Activated naive CD8-positive, alpha-beta T cell (primary cell): ENCODE data around the gene SLC4A5.
"Not testable (repeated sequence)": the region's sequence is repeated elsewhere in the genome, so short reads cannot be mapped to it uniquely, and the experiment has no call there.

Experiments used
- H3K27ac Mint-ChIP-seq: one replicate; pipeline ENCODE4 v1.8.0; 2021; ENCODE audit warnings: mixed read lengths
- H3K27me3 Mint-ChIP-seq: one replicate; pipeline ENCODE4 v1.8.0; 2021; ENCODE audit warnings: mixed read lengths
- H3K36me3 Mint-ChIP-seq: one replicate; pipeline ENCODE4 v1.8.0; 2021; ENCODE audit warnings: mixed read lengths
- H3K4me1 Mint-ChIP-seq: one replicate; pipeline ENCODE4 v1.8.0; 2021; ENCODE audit warnings: low read depth, mixed read lengths
- H3K4me3 Mint-ChIP-seq: one replicate; pipeline ENCODE4 v1.8.0; 2021; ENCODE audit warnings: mild to moderate bottlenecking, mixed read lengths
- H3K9me3 Mint-ChIP-seq: one replicate; pipeline ENCODE4 v1.8.0; 2021; ENCODE audit warnings: low read depth, mixed read lengths

The SLC4A5 gene

DNA sequence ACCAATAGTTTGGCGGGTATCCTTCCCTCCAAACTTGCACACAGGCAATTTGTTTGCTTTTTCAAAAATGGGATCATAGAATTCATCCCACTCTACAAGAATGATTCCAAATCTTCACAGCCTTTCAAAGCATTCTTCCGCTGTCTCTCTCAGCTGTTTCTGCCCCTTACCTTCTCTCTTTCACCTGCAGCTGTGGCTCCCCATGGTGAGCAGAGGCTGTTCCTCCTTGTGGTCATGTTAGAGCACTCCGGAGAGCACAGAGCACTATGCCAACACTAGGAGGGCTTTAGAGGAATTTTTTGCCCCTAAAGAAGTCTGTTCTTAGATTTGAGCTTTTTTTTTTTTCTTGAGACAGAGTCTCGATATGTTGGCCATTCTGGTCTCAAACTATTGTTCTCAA, 114.4 kb downstream of the SLC4A5 start:
- Mint-ChIP-seq H3K4me3 (no peak overlapping the region), H3K27ac (no peak overlapping the region), H3K9me3 (no peaks in the 10 kb centered on the region), H3K4me1 (no peaks in the 10 kb centered on the region), H3K36me3 (no peaks in the 10 kb centered on the region), H3K27me3 (no peaks in the 10 kb centered on the region)

DNA sequence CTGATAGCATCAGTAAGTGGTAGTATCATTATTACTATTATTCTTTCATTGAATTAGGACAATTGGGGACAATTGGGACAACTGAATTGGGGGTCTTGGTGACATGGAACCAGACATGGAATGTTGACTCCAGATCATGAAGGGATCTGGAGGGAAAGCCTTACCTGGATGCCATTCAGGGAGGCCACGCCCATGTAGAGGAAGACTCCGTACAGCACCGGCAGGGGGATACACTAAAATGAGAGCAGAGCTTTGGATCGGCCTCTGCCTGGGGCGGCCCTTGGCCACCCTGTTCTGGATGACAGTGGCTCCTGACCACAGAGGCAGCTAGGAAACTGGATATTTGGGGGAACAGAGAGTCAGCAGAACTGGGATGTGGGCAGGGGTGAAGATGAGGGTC, 115.6 kb downstream of the SLC4A5 start:
- Mint-ChIP-seq H3K9me3 (no peaks in the 10 kb centered on the region), H3K27ac (no peak overlapping the region), H3K4me1 (no peaks in the 10 kb centered on the region), H3K4me3 (no peak overlapping the region), H3K36me3 (no peaks in the 10 kb centered on the region), H3K27me3 (no peaks in the 10 kb centered on the region)

DNA sequence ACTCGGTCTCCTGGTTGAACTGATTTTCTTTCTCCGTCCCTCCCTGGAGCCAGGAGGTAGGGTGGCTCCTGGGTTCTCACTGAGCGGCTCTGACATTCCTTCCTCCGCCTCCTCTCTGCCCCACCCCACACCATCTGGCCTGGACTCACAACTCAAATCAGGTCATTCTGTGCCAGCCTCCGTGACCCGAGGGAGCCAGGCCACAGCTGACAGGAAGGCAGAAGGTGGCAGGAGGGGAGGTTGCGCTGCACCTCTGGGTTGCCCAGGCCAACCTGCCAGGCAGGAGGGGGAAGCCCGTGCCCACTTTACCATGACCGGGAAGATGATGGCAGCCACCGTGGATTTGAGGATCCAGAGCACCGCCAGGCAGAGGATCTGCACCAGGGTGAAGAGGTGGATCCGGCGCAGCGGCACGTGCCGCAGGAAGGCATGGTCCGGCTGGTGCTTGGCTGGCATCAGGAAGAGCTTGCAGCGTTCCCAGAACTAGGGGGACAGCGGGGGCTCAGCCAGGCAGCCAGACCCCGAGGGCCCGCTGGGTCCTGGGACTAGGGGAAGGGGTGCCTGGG, 116.5 kb downstream of the SLC4A5 start:
- no peak overlapping the region for H3K27ac Mint-ChIP-seq
- no peaks in the 10 kb centered on the region for H3K36me3 Mint-ChIP-seq
- no peak overlapping the region for H3K4me3 Mint-ChIP-seq
- H3K4me1 Mint-ChIP-seq: no peaks in the 10 kb centered on the region
- no peaks in the 10 kb centered on the region for H3K9me3 Mint-ChIP-seq
- H3K27me3 Mint-ChIP-seq: no peaks in the 10 kb centered on the region

DNA sequence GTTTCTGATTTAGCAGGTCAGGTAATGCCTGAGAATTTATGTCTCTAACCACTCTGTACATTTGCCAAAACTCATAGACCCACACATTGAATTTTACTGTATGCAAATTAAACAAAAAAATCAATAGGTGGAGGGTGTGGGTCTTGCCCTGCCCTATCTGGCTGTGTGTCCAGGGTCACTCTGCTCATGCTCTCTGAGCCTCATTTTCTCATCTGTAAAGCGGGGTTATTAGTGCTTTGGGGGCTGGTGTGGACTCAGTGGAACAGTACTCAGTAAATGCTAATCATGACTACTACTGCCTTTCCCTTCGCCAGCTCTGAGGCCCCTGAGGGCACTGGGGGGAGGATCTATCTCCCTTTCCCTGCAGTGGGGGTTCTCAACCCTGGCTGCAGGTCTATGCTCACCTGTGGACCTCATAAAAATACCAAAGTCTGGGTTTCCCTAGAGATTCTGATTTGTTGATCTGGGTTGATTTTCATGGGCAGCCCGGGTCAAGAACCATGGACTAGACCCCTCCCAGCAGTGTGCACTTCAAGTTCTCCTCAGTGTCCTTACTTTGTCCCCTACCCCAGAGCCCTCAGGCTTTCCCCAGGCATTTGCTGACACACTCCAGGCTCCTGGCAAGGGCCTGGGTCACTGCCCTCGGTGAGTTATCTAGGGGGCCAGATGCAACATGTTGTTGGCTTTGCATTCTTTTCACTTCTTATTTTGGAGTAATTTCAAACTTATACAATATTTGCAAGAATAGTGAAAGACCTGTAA, 117.3 kb downstream of the SLC4A5 start:
- H3K9me3 Mint-ChIP-seq: no peaks in the 10 kb centered on the region
- no peak overlapping the region for H3K4me3 Mint-ChIP-seq
- H3K4me1 Mint-ChIP-seq: no peaks in the 10 kb centered on the region
- peaks cover 3% of the 10 kb centered on the region for H3K36me3 Mint-ChIP-seq
- peak overlapping the region; percentile 16 for H3K27ac Mint-ChIP-seq
- no peaks in the 10 kb centered on the region for H3K27me3 Mint-ChIP-seq

DNA sequence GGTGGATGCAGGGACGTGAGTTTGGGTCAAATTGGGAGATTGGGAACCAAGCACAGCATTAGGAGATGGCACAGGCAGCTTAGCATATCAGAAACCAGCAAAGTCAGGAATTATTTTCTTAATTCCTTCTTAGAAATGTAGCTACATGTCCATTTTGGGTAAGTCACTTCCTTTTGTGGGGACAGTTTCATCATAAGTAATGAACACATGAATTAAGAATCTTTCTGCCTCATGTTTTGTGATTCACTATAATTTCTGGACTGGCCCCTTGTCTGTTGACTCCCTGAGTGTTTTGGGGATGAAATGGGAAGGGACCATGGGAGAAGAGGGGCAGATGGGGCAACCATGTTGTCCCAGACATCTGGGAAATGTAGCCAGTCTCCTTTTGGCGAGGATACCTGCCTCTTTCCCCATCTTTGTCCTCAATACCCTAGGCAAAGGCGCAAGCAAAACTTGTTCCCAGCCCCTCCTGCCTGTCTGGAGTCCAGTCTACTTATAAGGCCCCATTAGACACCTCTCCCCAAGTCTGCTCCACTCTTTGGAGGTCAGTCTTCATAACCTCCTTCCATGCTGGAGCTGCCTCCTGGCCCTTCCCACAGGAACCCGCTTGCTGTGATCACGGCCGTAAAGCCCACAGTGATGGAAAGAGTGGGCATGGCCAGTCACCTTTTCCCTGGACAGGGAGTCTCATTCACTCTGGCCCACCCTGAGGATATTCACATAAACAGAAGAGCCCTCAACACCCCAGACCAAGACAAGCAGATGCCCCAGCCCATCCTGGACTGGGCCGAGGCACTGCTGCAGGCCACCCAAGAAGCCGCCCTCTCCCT, 119.1 kb downstream of the SLC4A5 start:
- H3K27ac Mint-ChIP-seq: no peak overlapping the region
- H3K4me3 Mint-ChIP-seq: no peak overlapping the region
- H3K4me1 Mint-ChIP-seq: no peaks in the 10 kb centered on the region
- no peaks in the 10 kb centered on the region for H3K27me3 Mint-ChIP-seq
- H3K9me3 Mint-ChIP-seq: no peaks in the 10 kb centered on the region
- peaks cover 4% of the 10 kb centered on the region for H3K36me3 Mint-ChIP-seq

DNA sequence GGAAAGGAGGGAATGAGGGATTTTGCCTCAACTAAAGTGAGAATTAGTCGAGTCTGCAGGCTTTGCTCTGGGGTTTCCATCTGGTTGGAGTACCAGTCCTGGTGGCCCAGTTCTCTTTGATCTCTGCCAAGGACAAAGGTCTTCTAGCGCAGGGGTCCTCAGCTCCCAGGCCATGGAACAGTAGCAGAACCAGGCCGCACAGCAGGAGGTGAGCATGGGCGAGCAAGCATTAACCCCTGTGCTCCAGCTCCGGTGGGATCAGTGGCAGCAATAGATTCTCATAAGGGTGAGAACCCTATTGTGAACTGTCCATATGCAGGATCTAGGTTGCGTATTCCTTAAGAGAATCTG, 120.9 kb downstream of the SLC4A5 start:
- Mint-ChIP-seq H3K27ac (no peak overlapping the region), H3K4me3 (no peak overlapping the region), H3K4me1 (no peaks in the 10 kb centered on the region), H3K9me3 (no peaks in the 10 kb centered on the region), H3K27me3 (no peaks in the 10 kb centered on the region), H3K36me3 (peaks cover 4% of the 10 kb centered on the region)

DNA sequence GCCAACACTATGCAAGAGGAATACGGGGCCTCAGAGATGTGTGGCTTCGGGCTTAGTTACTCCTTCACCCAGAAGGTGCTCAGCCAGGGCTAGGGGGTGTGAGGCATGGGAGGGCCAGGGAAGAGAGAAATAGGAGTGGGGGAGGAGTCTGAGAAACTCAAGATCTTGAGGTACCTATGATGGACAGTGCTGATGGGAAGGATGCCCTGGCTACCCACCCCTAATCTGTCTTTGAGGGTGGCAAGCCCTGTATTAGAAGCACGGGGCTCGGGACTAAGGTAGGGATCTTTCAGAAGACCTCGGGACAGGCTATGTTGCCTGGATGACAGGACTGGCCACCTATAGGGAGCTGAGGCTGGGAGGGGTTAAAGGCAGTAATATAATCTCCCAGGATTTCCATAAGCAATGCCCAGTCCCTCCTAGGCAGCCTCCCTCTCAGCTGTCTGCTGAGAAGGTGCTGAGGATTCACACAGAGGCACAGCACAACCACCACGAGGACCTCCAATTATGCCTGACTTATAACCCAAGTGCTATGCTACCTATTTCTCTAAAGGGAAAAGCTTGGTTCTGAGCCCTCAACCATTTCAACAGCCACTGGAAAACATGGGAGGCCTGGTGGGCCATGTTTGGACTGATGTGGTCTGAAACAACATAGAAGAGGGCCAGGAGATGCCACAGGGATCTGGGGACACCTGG, 121.5 kb downstream of the SLC4A5 start:
- H3K27ac Mint-ChIP-seq: no peak overlapping the region

DNA sequence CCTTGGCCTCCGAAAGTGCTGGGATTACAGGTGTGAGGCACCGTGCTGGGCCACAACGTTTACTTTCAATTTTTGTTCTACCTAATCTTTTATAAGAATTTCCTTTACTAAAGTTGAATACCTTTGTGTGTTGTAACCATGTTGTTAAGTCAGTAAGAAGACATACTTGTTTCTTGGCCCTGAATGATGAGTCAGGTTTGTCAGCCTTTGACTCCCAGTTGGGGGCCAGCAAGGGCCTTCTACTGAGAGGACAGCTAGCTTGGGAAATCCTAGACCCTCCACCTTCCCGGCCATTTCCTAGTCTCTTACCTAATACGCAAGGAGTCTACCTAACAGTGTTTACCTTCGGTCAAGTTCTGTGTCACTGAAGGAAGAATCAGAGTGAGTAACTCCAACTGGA, 122.1 kb downstream of the SLC4A5 start:
- Mint-ChIP-seq H3K4me3 (no peak overlapping the region), H3K27ac (no peak overlapping the region), H3K27me3 (no peaks in the 10 kb centered on the region), H3K9me3 (no peaks in the 10 kb centered on the region), H3K4me1 (no peaks in the 10 kb centered on the region), H3K36me3 (peaks cover 4% of the 10 kb centered on the region)

More for the DNA sequence above, 121.5 kb downstream of the SLC4A5 start:
- Mint-ChIP-seq H3K36me3 (peaks cover 4% of the 10 kb centered on the region), H3K4me1 (no peaks in the 10 kb centered on the region), H3K9me3 (no peaks in the 10 kb centered on the region), H3K4me3 (no peak overlapping the region), H3K27me3 (no peaks in the 10 kb centered on the region)

DNA sequence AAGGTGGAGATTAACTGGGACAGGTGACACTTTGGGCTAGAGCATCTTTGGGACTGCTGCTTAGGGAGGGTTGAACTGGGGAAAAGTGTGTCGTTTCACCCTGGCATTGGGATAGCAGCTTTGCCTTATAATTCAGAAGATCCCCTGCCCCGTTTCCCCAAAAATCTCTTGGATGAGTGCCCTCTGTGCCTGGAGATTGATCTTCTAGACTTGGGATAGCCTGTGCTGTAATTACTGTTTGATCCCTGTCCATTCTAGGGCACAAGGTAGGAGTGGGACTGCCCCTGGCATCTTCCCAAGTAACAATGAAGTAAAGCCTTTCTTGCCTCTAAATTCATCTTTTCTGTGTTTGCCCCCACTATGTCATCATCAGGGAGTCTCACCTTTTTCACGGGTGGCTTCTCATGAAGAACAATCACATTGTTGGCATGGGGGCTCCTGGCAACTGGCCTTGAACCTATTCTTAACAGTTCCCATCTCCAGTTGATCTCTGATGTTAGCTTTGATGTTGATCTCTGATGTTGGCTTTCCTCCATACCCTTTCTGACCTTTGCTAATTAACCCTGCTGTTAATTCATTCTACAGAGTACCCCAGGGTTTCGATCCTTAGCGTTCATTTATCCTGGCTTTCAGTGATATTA, 123.2 kb downstream of the SLC4A5 start:
- H3K36me3 Mint-ChIP-seq: peaks cover 7% of the 10 kb centered on the region

DNA sequence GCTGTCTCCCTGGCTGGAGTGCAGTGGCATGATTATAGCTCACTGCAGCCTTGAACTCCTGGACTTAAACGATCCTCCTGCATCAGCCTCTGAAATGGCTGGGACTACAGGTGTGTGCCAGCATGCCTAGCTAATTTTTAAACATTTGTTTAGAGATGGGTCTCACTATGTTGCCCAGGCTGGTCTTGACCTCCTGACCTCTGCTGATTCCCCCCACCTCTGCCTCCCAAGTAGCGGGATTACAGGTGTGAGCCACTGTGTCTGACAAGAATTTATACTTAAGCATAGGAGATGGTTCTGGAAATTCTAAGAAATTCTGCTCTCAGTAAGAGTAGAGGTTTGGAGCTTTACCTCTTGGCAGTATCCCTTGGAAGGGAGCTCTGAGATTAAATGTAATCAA, 126.6 kb downstream of the SLC4A5 start:
- no peaks in the 10 kb centered on the region for H3K9me3 Mint-ChIP-seq
- H3K36me3 Mint-ChIP-seq: peaks cover 8% of the 10 kb centered on the region
- H3K27ac Mint-ChIP-seq: no peak overlapping the region
- no peak overlapping the region for H3K4me3 Mint-ChIP-seq
- H3K27me3 Mint-ChIP-seq: no peaks in the 10 kb centered on the region
- no peaks in the 10 kb centered on the region for H3K4me1 Mint-ChIP-seq

More for the DNA sequence above, 123.2 kb downstream of the SLC4A5 start:
- Mint-ChIP-seq H3K4me3 (no peak overlapping the region), H3K4me1 (no peaks in the 10 kb centered on the region), H3K9me3 (no peaks in the 10 kb centered on the region), H3K27ac (no peak overlapping the region), H3K27me3 (no peaks in the 10 kb centered on the region)

DNA sequence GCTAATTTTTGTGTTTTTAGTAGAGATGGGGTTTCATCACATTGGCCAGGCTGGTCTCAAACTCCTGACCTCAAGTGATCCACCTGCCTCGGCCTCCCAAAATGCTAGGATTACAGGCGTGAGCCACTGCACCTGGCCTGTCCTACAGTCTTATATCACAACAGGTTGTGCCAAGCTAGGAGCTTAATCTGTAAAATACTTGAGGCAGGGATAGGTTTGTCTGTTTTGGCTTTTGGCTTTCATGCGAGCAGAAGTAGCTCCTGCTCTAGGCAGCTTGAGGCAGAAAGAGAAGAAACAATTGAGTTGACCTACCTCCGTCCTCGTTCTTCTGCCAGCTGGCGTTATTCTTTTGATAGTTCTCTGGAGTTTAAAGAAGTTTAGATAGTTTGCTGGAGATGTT, 127.4 kb downstream of the SLC4A5 start:
- H3K4me1 Mint-ChIP-seq, H3K27me3 Mint-ChIP-seq, H3K4me3 Mint-ChIP-seq, H3K27ac Mint-ChIP-seq, H3K36me3 Mint-ChIP-seq, H3K9me3 Mint-ChIP-seq: not testable (repeated sequence)

DNA sequence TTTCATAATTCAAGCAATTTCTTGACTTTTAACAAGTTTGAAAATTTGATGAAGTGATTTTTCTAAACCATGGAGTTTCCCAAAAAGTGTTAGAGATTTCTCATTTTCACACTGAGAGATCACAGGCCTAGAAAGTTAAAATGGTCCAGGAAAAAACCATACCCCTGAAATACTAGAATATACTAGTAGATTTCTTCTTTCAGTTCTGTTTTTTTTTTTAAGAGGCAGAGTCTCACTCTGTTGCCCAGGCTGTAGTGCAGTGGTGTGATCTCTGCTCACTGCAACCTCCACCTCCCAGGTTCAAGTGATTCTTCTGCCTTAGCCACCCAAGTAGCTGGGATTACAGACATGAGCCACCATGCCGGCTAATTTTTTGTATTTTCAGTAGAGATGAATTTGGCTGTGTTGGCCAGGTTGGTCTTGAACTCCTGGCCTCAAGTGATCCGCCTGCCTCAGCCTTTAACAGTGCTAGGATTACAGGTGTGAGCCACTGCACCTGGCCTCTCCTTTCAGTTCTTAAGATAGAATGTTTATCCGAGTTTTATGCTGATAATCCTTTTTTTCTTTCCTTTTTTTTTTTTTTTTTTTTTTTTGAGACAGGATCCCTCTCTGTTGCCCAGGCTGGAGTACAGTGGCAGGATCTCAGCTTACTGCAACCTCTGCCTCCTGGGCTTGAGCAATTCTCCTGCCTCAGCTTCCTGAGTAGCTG, 130.4 kb downstream of the SLC4A5 start:
- H3K4me1 Mint-ChIP-seq: peaks cover 2% of the 10 kb centered on the region
- H3K27ac Mint-ChIP-seq: no peak overlapping the region
- no peaks in the 10 kb centered on the region for H3K9me3 Mint-ChIP-seq
- H3K27me3 Mint-ChIP-seq: no peaks in the 10 kb centered on the region
- H3K4me3 Mint-ChIP-seq: no peak overlapping the region
- peaks cover 9% of the 10 kb centered on the region for H3K36me3 Mint-ChIP-seq

DNA sequence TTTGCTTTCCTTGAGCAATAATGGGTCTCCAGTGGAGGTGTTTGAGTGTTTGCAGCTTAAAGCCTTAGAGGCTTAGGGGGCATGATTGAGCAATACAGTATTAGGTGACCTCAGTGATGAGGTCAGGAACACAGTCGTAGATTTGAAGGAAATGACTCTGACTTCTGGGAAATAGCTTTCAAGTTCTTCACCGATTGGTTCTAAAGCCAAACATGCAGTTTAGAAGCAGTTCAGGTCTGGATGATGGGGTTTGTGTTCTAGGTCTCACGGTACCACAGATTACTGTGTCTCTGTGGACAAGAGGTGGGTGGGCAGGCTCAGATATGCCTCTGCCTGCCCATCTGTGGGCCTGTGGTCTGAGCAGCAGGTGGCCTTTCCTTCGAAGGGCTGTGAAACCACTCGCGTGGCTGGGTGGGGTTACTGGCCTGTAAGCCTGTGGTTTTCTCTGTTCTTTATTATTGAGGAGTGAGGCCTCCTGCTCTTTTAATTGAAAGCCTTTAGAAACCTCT, 137.0 kb downstream of the SLC4A5 start:
- peak overlapping the region; percentile 93 for H3K27ac Mint-ChIP-seq
- peaks cover 19% of the 10 kb centered on the region for H3K36me3 Mint-ChIP-seq
- H3K4me1 Mint-ChIP-seq: peaks cover 46% of the 10 kb centered on the region
- no peaks in the 10 kb centered on the region for H3K9me3 Mint-ChIP-seq
- H3K4me3 Mint-ChIP-seq: peak overlapping the region; percentile 74
- H3K27me3 Mint-ChIP-seq: no peaks in the 10 kb centered on the region

DNA sequence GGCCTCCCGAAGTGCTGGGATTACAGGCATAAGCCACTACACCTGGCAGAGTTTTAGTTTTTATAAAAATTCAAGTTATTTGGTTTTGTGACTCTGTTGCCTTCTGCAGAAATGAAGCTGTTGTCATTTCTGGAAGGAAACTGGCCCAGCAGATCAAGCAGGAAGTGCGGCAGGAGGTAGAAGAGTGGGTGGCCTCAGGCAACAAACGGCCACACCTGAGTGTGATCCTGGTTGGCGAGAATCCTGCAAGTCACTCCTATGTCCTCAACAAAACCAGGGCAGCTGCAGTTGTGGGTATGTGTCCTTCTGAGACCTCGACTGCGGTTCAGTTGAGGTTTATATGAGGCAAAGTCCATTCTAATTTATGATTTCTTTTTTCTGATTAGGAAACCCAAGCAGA, 137.6 kb downstream of the SLC4A5 start:
- no peaks in the 10 kb centered on the region for H3K27me3 Mint-ChIP-seq
- H3K27ac Mint-ChIP-seq: peak overlapping the region; percentile 93
- peaks cover 19% of the 10 kb centered on the region for H3K36me3 Mint-ChIP-seq
- H3K4me3 Mint-ChIP-seq: peak overlapping the region; percentile 74
- no peaks in the 10 kb centered on the region for H3K9me3 Mint-ChIP-seq
- peaks cover 50% of the 10 kb centered on the region for H3K4me1 Mint-ChIP-seq
